ENCODE results near the gene PPP1R9A.

The PPP1R9A gene

DNA sequence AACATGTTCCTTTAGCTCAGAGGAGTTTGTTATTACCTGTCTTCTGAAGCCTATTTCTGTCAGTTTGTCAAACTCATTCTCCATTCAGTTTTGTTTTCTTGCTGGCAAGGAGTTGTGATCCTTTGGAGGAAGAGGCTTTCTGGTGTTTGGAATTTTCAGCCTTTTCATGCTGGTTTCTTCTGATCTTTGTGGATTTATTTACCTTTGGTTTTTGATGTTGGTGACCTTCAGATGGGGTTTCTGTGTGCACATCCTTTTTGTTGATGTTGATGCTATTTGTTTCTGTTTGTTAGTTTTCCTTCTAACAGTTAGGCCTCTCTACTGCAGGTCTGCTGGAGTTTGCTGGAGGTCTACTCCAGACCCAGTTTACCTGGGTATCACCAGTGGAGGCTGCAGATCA lies 118.6 kb downstream of the PPP1R9A start:
- Histone ChIP-seq H3K27ac (no peak overlapping the region), H3K4me3 (no peak overlapping the region)
- no peak for DNase-seq (ENCODE audit: low spot score)
- TF ChIP-seq, protein P1, sequence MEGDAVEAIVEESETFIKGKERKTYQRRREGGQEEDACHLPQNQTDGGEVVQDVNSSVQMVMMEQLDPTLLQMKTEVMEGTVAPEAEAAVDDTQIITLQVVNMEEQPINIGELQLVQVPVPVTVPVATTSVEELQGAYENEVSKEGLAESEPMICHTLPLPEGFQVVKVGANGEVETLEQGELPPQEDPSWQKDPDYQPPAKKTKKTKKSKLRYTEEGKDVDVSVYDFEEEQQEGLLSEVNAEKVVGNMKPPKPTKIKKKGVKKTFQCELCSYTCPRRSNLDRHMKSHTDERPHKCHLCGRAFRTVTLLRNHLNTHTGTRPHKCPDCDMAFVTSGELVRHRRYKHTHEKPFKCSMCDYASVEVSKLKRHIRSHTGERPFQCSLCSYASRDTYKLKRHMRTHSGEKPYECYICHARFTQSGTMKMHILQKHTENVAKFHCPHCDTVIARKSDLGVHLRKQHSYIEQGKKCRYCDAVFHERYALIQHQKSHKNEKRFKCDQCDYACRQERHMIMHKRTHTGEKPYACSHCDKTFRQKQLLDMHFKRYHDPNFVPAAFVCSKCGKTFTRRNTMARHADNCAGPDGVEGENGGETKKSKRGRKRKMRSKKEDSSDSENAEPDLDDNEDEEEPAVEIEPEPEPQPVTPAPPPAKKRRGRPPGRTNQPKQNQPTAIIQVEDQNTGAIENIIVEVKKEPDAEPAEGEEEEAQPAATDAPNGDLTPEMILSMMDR (IDR thresholded peaks at IDR 0.05): no peak

GRCh38 chr7:95026421-95027072 lies 119.2 kb downstream of the PPP1R9A start:
- Histone ChIP-seq H3K27ac (no peak overlapping the region), H3K4me3 (no peak overlapping the region)
- TF ChIP-seq, protein P1 (IDR thresholded peaks at IDR 0.05): no peak
- no peak for DNase-seq (ENCODE audit: low spot score)

DNA sequence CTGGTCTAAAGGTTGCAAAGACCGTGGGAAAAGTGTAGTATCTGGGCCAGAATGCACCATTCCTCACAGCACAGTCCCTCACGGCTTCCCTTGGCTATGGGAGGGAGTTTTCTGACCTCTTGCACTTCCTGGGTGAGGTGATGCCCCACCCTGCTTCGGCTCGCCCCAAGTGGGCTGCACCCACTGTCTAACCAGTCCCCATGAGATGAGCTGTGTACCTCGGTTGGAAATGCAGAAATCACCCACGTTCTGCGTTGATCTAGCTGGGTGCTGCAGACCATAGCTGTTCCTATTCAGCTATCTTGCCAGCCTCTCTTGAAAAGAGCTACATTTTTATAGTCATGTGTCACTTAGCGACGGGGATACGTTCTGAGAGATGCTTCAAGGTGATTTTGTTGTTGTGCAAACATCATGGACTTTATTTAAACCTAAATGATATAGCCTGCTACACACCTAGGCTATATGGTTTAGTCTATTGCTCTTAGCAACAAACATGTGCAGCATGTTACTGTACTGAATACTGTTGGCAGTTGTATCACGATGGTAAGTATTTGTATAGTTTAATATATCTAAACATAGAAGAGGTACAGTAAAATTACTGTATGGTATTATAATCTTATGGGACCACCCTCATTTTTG lies 120.0 kb downstream of the PPP1R9A start:
- TF ChIP-seq, protein P1 (IDR thresholded peaks at IDR 0.05): no peak
- no peak overlapping the region for H3K27ac ChIP-seq
- H3K4me3 ChIP-seq: no peak overlapping the region
- no peak for DNase-seq (ENCODE audit: low spot score)

- Histone ChIP-seq H3K27ac (no peak overlapping the region), H3K4me3 (no peak overlapping the region)
- TF ChIP-seq, protein P1 (IDR thresholded peaks at IDR 0.05): no peak
- DNase-seq (ENCODE audit: low spot score): no peak
Measured at GRCh38 chr7:95028683-95029082, 121.3 kb downstream of the PPP1R9A start.

DNA sequence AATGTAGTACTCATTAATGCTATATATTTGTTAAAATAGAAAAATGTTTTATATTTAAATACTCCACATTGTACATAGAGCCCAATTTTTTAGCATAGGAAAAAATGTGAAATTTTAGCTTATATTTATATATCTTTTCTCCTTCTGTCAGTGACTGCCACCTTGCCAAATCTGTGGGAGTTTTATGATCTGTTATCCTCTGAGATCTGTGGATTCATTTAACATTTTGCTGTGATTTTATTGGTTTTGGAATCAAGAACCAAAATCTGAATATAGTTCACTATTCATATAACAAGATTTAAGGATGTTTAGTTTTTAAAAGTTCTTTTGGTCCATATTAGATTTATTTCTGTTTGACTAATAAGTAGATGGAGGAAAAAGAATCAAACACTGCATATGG lies 127.9 kb downstream of the PPP1R9A start:
- no peak for DNase-seq (ENCODE audit: low spot score)
- TF ChIP-seq, protein P1 (IDR thresholded peaks at IDR 0.05): no peak
- no peak overlapping the region for H3K4me3 ChIP-seq
- H3K27ac ChIP-seq: no peak overlapping the region

GRCh38 chr7:95041031-95041430 lies 133.6 kb downstream of the PPP1R9A start:
- Histone ChIP-seq H3K27ac (no peak overlapping the region), H3K4me3 (no peak overlapping the region)
- TF ChIP-seq, protein P1 (IDR thresholded peaks at IDR 0.05): no peak
- DNase-seq (ENCODE audit: low spot score): no peak

Data from coronary artery (tissue), 2 donors.